Measurements from ENCODE around the gene XIAP. TPM values are rescaled to one million over a fixed set of nuclear protein-coding genes. Genes with fewer than 3 reads are reported as not detected.

Gene XIAP
- total and polyA plus RNA-seq, 9 of the 15 experiments (the other 6 are each of a cell fraction or from before 2014, with no cell fraction given), result 5.7 to 40.5 (median 19.8) TPM

GRCh38 chrX:123962006-123962467 lies 102.2 kb downstream of the XIAP start (continued):
- no peak; the same call in 1 of the 2 replicates for TF ChIP-seq EGR1 (conservative IDR thresholded peaks at IDR 0.05)
- no peak for TF ChIP-seq BMI1 (IDR thresholded peaks at IDR 0.05; ENCODE audit: low read length)
- TF ChIP-seq RNF2 (IDR thresholded peaks at IDR 0.05), result peak; percentile 7; the same call in 1 of the 2 replicates
- TF ChIP-seq, protein P1, sequence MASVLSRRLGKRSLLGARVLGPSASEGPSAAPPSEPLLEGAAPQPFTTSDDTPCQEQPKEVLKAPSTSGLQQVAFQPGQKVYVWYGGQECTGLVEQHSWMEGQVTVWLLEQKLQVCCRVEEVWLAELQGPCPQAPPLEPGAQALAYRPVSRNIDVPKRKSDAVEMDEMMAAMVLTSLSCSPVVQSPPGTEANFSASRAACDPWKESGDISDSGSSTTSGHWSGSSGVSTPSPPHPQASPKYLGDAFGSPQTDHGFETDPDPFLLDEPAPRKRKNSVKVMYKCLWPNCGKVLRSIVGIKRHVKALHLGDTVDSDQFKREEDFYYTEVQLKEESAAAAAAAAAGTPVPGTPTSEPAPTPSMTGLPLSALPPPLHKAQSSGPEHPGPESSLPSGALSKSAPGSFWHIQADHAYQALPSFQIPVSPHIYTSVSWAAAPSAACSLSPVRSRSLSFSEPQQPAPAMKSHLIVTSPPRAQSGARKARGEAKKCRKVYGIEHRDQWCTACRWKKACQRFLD (CRISPR knock-in tag; IDR thresholded peaks at IDR 0.05), result 0 out of 2 replicates have a peak, but pooled peaks have one; percentile 7
- peak; percentile 33 for TF ChIP-seq TAF1 (IDR thresholded peaks at IDR 0.05; ENCODE audit: control insufficient read depth, extremely low read depth, insufficient read depth, low read length, severe bottlenecking)
- TF ChIP-seq RBBP5 (IDR thresholded peaks at IDR 0.05; ENCODE audit: borderline replicate concordance, insufficient read depth, low read length, poor library complexity, severe bottlenecking), result peak; percentile 27
- TF ChIP-seq HBP1 (CRISPR knock-in tag; IDR thresholded peaks at IDR 0.05), result no peak
- TF ChIP-seq BCOR (IDR thresholded peaks at IDR 0.05), result no peak
